GM12878 (cell line): ENCODE measurements around the gene SIDT1. TPM values are rescaled to one million over a fixed set of nuclear protein-coding genes. Genes with fewer than 3 reads are reported as not detected.
A peak's percentile ranks its signal among the peaks of the same experiment; 100 is the strongest.

Source experiments
- CBX5 ChIP-seq: sonication (generic); IDR thresholded peaks from 2 replicates; pipeline ENCODE4 v1.6.1; 2016; ENCODE audit warnings: low read depth, moderate library complexity, mild to moderate bottlenecking, inconsistent platforms
- CREM ChIP-seq: IDR thresholded peaks from 2 replicates; pipeline ENCODE4 v1.6.1; 2014; ENCODE audit warnings: antibody characterized with exemption, low read depth
- DPF2 ChIP-seq: fragments of 450-650 bp; IDR thresholded peaks from 2 replicates; pipeline ENCODE4 v1.6.1; 2017; ENCODE audit warnings: mild to moderate bottlenecking
- EED ChIP-seq: sonication (generic); IDR thresholded peaks from 2 replicates; pipeline ENCODE4 v1.6.1; 2016; ENCODE audit warnings: antibody characterized with exemption, low read depth
- EP300 ChIP-seq, 2 experiments: fragments of 150-350 bp in 1 of 2; IDR thresholded peaks; 2 replicates each; pipeline ENCODE4 v1.6.1; 2011 to 2012; ENCODE audit warnings: low read depth in 2 of 2, low read length in 2 of 2, borderline replicate concordance in 1 of 2, improper control_type of control experiment in 1 of 2, inconsistent platforms in 1 of 2; ENCODE audit not compliant: control insufficient read depth in 1 of 2
- ETV6 ChIP-seq, 2 experiments: fragments of 450-650 bp in 1 of 2; IDR thresholded peaks in 1 of 2; conservative IDR thresholded peaks in 1 of 2; 2 replicates each; pipeline ENCODE4 v1.6.1; 2014; ENCODE audit warnings: antibody characterized with exemption in 1 of 2, borderline replicate concordance in 1 of 2, low read depth in 1 of 2, mild to moderate bottlenecking in 1 of 2, moderate library complexity in 1 of 2
- GABPA ChIP-seq: IDR thresholded peaks from 2 replicates; pipeline ENCODE4 v1.6.1; 2014; ENCODE audit warnings: antibody characterized with exemption, low read depth, mild to moderate bottlenecking, inconsistent platforms
- HCFC1 ChIP-seq: fragments of 150-350 bp; IDR thresholded peaks from 2 replicates; pipeline ENCODE4 v1.6.1; 2014; ENCODE audit warnings: low read length
- IKZF1 ChIP-seq: fragments of 450-650 bp; conservative IDR thresholded peaks from 2 replicates; pipeline ENCODE4 v1.6.1; 2017; ENCODE audit warnings: antibody characterized with exemption, mild to moderate bottlenecking
- JUND ChIP-seq: IDR thresholded peaks from 2 replicates; pipeline ENCODE4 v1.6.1; 2012; ENCODE audit warnings: low read depth, mild to moderate bottlenecking, low read length, improper control_type of control experiment, moderate library complexity
- LARP7 ChIP-seq: fragments of 450-650 bp; IDR thresholded peaks from 2 replicates; pipeline ENCODE4 v1.6.1; 2017; ENCODE audit warnings: mild to moderate bottlenecking
- MEF2A ChIP-seq: IDR thresholded peaks from 2 replicates; pipeline ENCODE4 v1.6.1; 2011; ENCODE audit warnings: low read depth, mild to moderate bottlenecking, low read length, moderate library complexity; ENCODE audit not compliant: insufficient read depth
- MYC ChIP-seq: IDR thresholded peaks from 2 replicates; pipeline ENCODE4 v1.6.1; 2011; ENCODE audit warnings: mild to moderate bottlenecking, low read length, moderate library complexity, inconsistent platforms; ENCODE audit not compliant: insufficient read depth, insufficient replicate concordance, insufficient read length, severe bottlenecking
- NFXL1 ChIP-seq: fragments of 450-650 bp; IDR thresholded peaks from 2 replicates; pipeline ENCODE4 v1.6.1; 2017; ENCODE audit warnings: antibody characterized with exemption, mild to moderate bottlenecking, borderline replicate concordance
- PBX3 ChIP-seq: IDR thresholded peaks from 2 replicates; pipeline ENCODE4 v1.6.1; 2011; ENCODE audit warnings: mild to moderate bottlenecking, low read depth, low read length, moderate library complexity; ENCODE audit not compliant: insufficient replicate concordance
- PKNOX1 ChIP-seq: fragments of 450-650 bp; IDR thresholded peaks from 2 replicates; pipeline ENCODE4 v1.6.1; 2016; ENCODE audit warnings: mild to moderate bottlenecking
- POLR2AphosphoS2 ChIP-seq: IDR thresholded peaks from 2 replicates; pipeline ENCODE4 v1.6.1; 2011; ENCODE audit warnings: low read depth, mild to moderate bottlenecking, low read length, improper control_type of control experiment, moderate library complexity
- SKIL ChIP-seq: fragments of 450-650 bp; IDR thresholded peaks from 2 replicates; pipeline ENCODE4 v1.6.1; 2017; ENCODE audit warnings: mild to moderate bottlenecking, low read depth, inconsistent platforms; ENCODE audit not compliant: poor library complexity, severe bottlenecking
- SP1 ChIP-seq: IDR thresholded peaks from one replicate; pipeline ENCODE4 v1.6.1; 2011; ENCODE audit warnings: low read depth, low read length
- SRF ChIP-seq, 2 experiments: IDR thresholded peaks; 2 replicates each; pipeline ENCODE4 v1.6.1; 2011; ENCODE audit warnings: low read depth in 2 of 2, low read length in 2 of 2, mild to moderate bottlenecking in 1 of 2, moderate library complexity in 1 of 2
- TCF3 ChIP-seq: IDR thresholded peaks from 2 replicates; pipeline ENCODE4 v1.6.1; 2012; ENCODE audit warnings: low read depth, mild to moderate bottlenecking, low read length, borderline replicate concordance; ENCODE audit not compliant: insufficient read depth
- USF2 ChIP-seq: IDR thresholded peaks from 2 replicates; pipeline ENCODE4 v1.6.1; 2011; ENCODE audit warnings: low read depth, low read length, improper control_type of control experiment, borderline replicate concordance
- ZSCAN29 ChIP-seq: fragments of 450-650 bp; IDR thresholded peaks from 2 replicates; pipeline ENCODE4 v1.6.1; 2017; ENCODE audit warnings: mild to moderate bottlenecking, moderate library complexity
- polyA plus RNA-seq, 11 experiments: library from polyadenylated mRNA; depleted of rRNA in 4 of 11; unstranded in 6 of 11; stranded (reverse) in 5 of 11; fragments of >200 nt; fragmentation: Nextera tagmentation in 4 of 11; fragmentation: Illumina TruSeq in 1 of 11; extraction: Ambion mirVana in 4 of 11; extraction: Trizol in 1 of 11; gene quantifications; 1 replicate in 1 of 11; 2 replicates in 10 of 11; pipeline versions ENCODE4 v1.2.1 to v1.2.3, GENCODE V29; 2011 to 2016; ENCODE audit warnings: inconsistent platforms in 2 of 11, missing spikeins in 2 of 11, low read depth in 1 of 11
- total RNA-seq, 4 experiments: library from RNA; depleted of rRNA in 3 of 4; stranded (reverse); fragments of >200 nt in 3 of 4; fragmentation: Illumina TruSeq in 1 of 4; extraction: Trizol in 1 of 4; gene quantifications; 2 replicates each; pipeline versions ENCODE4 v1.2.1 to v1.2.3, GENCODE V29; 2013 to 2021

Gene SIDT1
- total and polyA plus RNA-seq, 10 of the 15 experiments (the other 5 are each of a cell fraction or from before 2014, with no cell fraction given), result 3.0 to 45.0 (median 26.6) TPM

GRCh38 chr3:113606539-113607218, 74.3 kb downstream of the SIDT1 start (continued):
- TF ChIP-seq LARP7 (no peak), DPF2 (0 out of 2 replicates have a peak, but pooled peaks have one; percentile 42), MEF2A (0 out of 2 replicates have a peak, but pooled peaks have one; percentile 3), SP1 (no peak), MYC (no peak), ZSCAN29 (no peak), CBX5 (peak; percentile 30; the same call in 1 of the 2 replicates), NFXL1 (no peak), PBX3 (peak; percentile 72), TCF3 (peak; percentile 97), CREM (peak; percentile 36; the same call in 1 of the 2 replicates), SRF (IDR thresholded peaks at IDR 0.05; ENCODE audit: low read depth in 2 of 2, low read length in 2 of 2) (0 out of 4 replicates have a peak, but pooled peaks of 1 of the 2 experiments have one; percentile 28), JUND (no peak), SKIL (no peak), PKNOX1 (peak; percentile 71), EED (peak; percentile 54), POLR2AphosphoS2 (no peak), GABPA (peak; percentile 77), EP300 (IDR thresholded peaks at IDR 0.05; ENCODE audit: borderline replicate concordance in 1 of 2, control insufficient read depth in 1 of 2, low read depth in 2 of 2, low read length in 2 of 2) (peak in 1 of 2 experiments; percentile 56; a peak in 1 of 4 replicates), ETV6 (conservative IDR thresholded peaks at IDR 0.05 in 1 of 2, IDR thresholded peaks at IDR 0.05 in 1 of 2; ENCODE audit: borderline replicate concordance in 1 of 2, low read depth in 1 of 2) (peak in 1 of 2 experiments; percentile 98; a peak in 2 of 4 replicates), USF2 (no peak), IKZF1 (peak; percentile 61), HCFC1 (no peak)
